Measurements from ENCODE around the gene REXO1. TPM values are rescaled to one million over a fixed set of nuclear protein-coding genes. Genes with fewer than 3 reads are reported as not detected.
"Not testable (repeated sequence)": the region's sequence is repeated elsewhere in the genome, so short reads cannot be mapped to it uniquely, and the experiment has no call there.

Gene REXO1
- total and polyA plus RNA-seq, 9 of the 15 experiments (the other 6 are each of a cell fraction or from before 2014, with no cell fraction given) = 0.04 to 63.3 (median 15.8) TPM

- H3K4me1 ChIP-seq (replicated peaks in 1 of 2; ENCODE audit: control insufficient read depth in 2 of 2, insufficient read depth in 2 of 2, low read length in 2 of 2) = peaks cover 28 to 54% of the 10 kb centered on the region in 2 experiments
- H3K9me1 ChIP-seq (ENCODE audit: control insufficient read depth, insufficient read depth, low read length); intact Hi-C loops (cut with micrococcal nuclease); in situ Hi-C loops (cut with MboI); H4K20me1 ChIP-seq (replicated peaks; ENCODE audit: control insufficient read depth, insufficient read depth, low read length); H3K27me3 ChIP-seq (ENCODE audit: control insufficient read depth in 2 of 2, insufficient read depth in 2 of 2, low read length in 2 of 2); H3K9me3 ChIP-seq (replicated peaks; ENCODE audit: control insufficient read depth, insufficient read depth, low read depth, low read length); CTCF ChIA-PET (ENCODE audit: low intra/inter-chr PET ratio); BruUV-seq (replicated peaks); FAIRE-seq; DNase-seq (ENCODE audit: extremely low read depth in 1 of 4, low spot score in 3 of 4); TF ChIP-seq ID3 (CRISPR knock-in tag; IDR thresholded peaks at IDR 0.05): not testable (repeated sequence)
- peak overlapping the region; percentile 100 for H3K4me3 ChIP-seq
- ATAC-seq = peak; percentile 32
- peak overlapping the region; percentile 95 to 99 for H3K9ac ChIP-seq (ENCODE audit: insufficient read depth in 1 of 2, low read depth in 2 of 2, low read length in 2 of 2)
- H3K36me3 ChIP-seq (ENCODE audit: control insufficient read depth, insufficient read depth, low read length) = peaks cover 27% of the 10 kb centered on the region; the same call in 2 of the 3 replicates
- peak overlapping the region; percentile 86 for H2AFZ ChIP-seq (ENCODE audit: low read depth, low read length)
- peak overlapping the region; percentile 97 for H3K4me2 ChIP-seq (ENCODE audit: insufficient read depth, low read length)
- H3K79me2 ChIP-seq (ENCODE audit: control insufficient read depth, insufficient read depth, low read length) = peaks cover 57% of the 10 kb centered on the region
- POLR2A ChIA-PET = interaction anchor here (0.7 to 2.3 kb wide), 5 partner anchors 11 to 44 kb away, joined by 3 to 24 read pairs (median 4); no protein-coding TSS in a partner anchor
- 63% methylated on average over 31 of the region's 53 CpGs for WGBS (ENCODE audit: insufficient coverage, low coverage, missing lambda C conversion rate)
- H3K27ac ChIP-seq (ENCODE audit: extremely low read depth, low read depth, low read length) = peak overlapping the region; percentile 94
- TF ChIP-seq ZNF592 (IDR thresholded peaks at IDR 0.05) (peak; percentile 24; the same call in 1 of the 2 replicates), THAP12 (CRISPR knock-in tag; IDR thresholded peaks at IDR 0.05) (0 out of 2 replicates have a peak, but pooled peaks have one; percentile 7), RAD21 (CRISPR knock-in tag; conservative IDR thresholded peaks at IDR 0.05 in 1 of 2, IDR thresholded peaks at IDR 0.05 in 1 of 2) (peak in 1 of 2 experiments; percentile 44; a peak in 1 of 4 replicates), ZC3H4 (CRISPR knock-in tag; IDR thresholded peaks at IDR 0.05; ENCODE audit: borderline replicate concordance) (0 out of 2 replicates have a peak, but pooled peaks have one; percentile 45), CTCFL (IDR thresholded peaks at IDR 0.05; ENCODE audit: borderline replicate concordance, insufficient read depth, low read depth, low read length, poor library complexity, severe bottlenecking) (peak; percentile 21), L3MBTL2 (IDR thresholded peaks at IDR 0.05) (peak; percentile 32; the same call in 1 of the 2 replicates), ID3 (tag; IDR thresholded peaks at IDR 0.05) (0 out of 2 replicates have a peak, but pooled peaks have one; percentile 50), HLTF (IDR thresholded peaks at IDR 0.05) (0 out of 2 replicates have a peak, but pooled peaks have one; percentile 3)
Observed at GRCh38 chr19:1876496-1877279, 28.4 kb upstream of the REXO1 start.

All from K562 (cell line).